Esophagus muscularis mucosa (tissue), 3 donors: Measurements from ENCODE around the gene PRCP.

ENCODE experiments used
- POLR2A ChIP-seq: fragments of 450-650 bp; IDR thresholded peaks from one replicate; pipeline ENCODE4 v1.6.1; 2017; ENCODE audit warnings: antibody characterized with exemption, moderate library complexity, mild to moderate bottlenecking, low read depth
- TF ChIP-seq, protein P1 (sequence below), 3 experiments: fragments of 200-600 bp in 2 of 3; fragments of 450-650 bp in 1 of 3; sonication (generic) in 2 of 3; IDR thresholded peaks; one replicate each; pipeline ENCODE4 v1.5.1; 2017 to 2019; ENCODE audit warnings: antibody characterized with exemption in 3 of 3, mild to moderate bottlenecking in 2 of 3, moderate library complexity in 1 of 3

DNA sequence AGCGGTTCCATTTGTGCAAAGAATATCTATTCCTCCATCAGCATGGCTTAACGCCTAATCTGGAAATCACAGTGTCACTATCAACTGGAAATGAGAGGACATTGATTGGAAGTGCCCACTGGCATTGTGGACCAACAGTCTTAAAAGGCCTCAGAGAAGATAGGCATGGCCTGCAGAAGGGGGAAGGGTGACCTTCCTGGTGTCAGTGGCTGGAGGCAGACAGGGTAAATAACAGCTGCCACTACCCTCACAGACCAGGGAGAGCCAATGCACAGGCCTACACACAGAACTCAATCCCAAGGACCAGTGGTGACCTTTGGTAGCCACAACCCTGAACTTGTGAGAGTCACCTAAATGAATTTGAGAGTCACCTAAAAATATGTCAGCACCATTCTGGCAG, 37.3 kb upstream of the PRCP start:
- TF ChIP-seq, protein P1, sequence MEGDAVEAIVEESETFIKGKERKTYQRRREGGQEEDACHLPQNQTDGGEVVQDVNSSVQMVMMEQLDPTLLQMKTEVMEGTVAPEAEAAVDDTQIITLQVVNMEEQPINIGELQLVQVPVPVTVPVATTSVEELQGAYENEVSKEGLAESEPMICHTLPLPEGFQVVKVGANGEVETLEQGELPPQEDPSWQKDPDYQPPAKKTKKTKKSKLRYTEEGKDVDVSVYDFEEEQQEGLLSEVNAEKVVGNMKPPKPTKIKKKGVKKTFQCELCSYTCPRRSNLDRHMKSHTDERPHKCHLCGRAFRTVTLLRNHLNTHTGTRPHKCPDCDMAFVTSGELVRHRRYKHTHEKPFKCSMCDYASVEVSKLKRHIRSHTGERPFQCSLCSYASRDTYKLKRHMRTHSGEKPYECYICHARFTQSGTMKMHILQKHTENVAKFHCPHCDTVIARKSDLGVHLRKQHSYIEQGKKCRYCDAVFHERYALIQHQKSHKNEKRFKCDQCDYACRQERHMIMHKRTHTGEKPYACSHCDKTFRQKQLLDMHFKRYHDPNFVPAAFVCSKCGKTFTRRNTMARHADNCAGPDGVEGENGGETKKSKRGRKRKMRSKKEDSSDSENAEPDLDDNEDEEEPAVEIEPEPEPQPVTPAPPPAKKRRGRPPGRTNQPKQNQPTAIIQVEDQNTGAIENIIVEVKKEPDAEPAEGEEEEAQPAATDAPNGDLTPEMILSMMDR (IDR thresholded peaks at IDR 0.05), result no peak
- no peak for TF ChIP-seq POLR2A
